ENCODE measurements around the gene MLN.

DNA sequence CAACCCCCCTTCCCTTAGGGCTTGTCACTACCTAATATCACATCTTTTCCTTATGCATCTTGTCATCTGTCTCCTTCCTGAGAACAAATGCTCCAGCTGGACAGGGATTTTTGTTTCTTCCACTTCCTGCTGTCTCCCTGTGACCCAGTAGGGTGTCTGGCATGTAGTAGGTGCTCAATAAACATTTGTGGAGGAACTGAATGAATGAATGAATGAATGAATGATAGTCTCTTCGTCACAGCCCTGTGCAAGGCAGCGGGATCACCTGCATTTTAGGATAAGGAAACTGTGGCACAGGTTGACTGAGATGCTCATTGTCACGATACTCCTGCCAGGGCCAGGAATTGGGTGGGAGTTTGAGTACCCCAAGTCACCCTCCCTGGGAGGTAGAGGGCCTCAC lies 29.0 kb downstream of the MLN start:
- TF ChIP-seq, protein P1, sequence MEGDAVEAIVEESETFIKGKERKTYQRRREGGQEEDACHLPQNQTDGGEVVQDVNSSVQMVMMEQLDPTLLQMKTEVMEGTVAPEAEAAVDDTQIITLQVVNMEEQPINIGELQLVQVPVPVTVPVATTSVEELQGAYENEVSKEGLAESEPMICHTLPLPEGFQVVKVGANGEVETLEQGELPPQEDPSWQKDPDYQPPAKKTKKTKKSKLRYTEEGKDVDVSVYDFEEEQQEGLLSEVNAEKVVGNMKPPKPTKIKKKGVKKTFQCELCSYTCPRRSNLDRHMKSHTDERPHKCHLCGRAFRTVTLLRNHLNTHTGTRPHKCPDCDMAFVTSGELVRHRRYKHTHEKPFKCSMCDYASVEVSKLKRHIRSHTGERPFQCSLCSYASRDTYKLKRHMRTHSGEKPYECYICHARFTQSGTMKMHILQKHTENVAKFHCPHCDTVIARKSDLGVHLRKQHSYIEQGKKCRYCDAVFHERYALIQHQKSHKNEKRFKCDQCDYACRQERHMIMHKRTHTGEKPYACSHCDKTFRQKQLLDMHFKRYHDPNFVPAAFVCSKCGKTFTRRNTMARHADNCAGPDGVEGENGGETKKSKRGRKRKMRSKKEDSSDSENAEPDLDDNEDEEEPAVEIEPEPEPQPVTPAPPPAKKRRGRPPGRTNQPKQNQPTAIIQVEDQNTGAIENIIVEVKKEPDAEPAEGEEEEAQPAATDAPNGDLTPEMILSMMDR (IDR thresholded peaks at IDR 0.05; ENCODE audit: low read length): no peak
- TF ChIP-seq EZH2 (optimal IDR thresholded peaks at IDR 0.05; ENCODE audit: low read depth, low read length) (no peak), EZH2phosphoT487 (IDR thresholded peaks at IDR 0.05; ENCODE audit: low read length) (no peak)
